NCI-H187 (cell line): ENCODE data around the gene HENMT1.
"Not testable (repeated sequence)": the region's sequence is repeated elsewhere in the genome, so short reads cannot be mapped to it uniquely, and the experiment has no call there.

Experiments
- DNase-seq, 2 experiments: peaks; one replicate each; lab custom pipeline; 2025; lab: John Stamatoyannopoulos, UW

Gene HENMT1

GRCh38 chr1:108661030-108661609 is at the start of gene HENMT1:
Gene HENMT1 (minus strand): TSS chr1:108661093. CDS start chr1:108659884, 1,209 bp downstream.
- peak in 1 of 2 experiments; percentile 39 for DNase-seq

- no peak for DNase-seq
Measured at GRCh38 chr1:108708691-108709660, 48.1 kb upstream of the HENMT1 start.

DNA sequence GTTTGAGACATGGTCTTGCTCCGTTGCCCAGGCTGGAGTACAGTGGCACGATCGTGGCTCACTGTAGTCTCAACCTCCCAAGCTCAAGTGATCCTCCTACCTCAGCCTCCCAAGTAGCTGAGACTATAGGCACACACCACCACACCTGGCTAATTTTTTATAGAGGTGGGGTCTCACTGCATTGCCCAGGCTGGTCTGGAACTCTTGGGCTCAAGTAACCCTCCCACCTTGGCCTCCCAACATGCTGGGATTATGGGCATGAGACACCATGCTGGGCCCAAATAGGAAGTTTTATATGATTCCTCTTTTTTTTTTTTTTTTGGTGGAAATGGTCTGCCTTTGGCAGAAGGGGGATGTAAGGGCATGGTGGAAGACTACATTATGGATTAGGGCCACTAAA is 45.8 kb upstream of the HENMT1 start:
- no peak for DNase-seq

DNA sequence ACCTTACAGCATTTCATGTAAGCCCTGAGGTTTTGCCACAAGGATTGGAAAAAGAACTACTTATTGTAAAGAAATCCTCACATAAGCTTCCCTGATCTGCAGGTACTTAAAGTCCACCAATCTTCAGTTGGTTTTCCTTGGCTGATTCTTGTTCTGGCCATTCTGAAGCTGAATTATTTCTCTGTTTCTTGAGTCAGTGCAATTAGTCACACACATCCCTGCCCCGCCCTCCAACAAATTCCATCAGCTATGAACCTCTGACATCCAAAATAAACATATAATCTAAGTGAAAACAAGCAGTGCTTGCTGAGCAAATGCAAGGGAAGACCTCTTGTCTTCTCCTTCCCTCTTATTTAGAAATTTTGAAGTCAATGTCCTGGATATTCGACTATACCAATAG is 43.6 kb upstream of the HENMT1 start:
- no peak for DNase-seq

DNA sequence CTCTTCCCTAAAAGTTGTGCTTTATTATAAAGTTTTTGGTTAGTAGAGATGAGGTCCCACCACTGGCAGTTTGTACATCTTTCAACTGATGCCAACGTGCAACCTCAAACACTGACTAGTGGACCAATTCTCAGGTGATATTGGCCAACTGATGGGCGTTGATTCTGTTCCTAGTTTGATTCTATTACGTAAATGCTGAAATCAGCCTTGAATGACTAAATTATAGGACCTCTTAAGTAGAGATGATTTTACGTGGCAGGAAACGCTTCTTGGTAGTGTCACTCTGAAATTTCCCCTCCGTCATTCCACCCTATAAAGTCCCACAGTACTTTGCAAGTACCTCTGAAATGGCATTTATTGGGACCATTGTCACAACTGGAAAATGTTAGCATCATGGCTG is 43.0 kb upstream of the HENMT1 start:
- DNase-seq = no peak

- not testable (repeated sequence) for DNase-seq
Measured at GRCh38 chr1:108702109-108702508, 41.2 kb upstream of the HENMT1 start.

DNA sequence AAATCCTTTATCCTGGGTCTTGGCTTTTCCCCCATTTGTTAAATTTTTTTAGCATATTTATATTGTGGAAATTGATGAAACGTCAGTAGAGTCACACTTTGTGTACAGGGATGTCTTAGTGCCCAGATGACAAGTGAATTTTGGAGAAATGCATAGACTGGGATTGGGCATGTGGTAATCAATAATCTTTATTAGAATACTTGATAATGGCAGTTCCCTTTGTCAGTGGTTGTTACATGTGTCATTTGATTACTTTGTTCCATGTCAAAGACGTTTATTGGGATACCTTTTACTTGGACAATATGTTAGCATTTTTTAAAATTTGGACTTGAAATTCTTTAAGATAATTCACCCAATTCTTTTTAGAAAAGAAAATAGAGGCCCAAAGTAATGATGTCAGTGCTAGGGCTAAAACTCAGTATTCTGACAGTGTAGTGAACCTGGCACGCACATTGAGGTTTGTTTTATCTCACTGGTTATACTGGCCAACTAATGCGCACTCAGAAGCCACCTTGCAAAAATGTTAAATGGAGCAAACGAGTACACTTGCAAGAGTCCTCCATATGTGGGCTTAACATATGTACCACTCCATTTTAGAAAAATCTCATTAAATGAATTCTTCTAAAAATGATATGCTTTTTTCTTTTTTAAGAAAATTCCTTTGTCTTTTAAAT is 40.4 kb upstream of the HENMT1 start:
- DNase-seq = no peak

DNA sequence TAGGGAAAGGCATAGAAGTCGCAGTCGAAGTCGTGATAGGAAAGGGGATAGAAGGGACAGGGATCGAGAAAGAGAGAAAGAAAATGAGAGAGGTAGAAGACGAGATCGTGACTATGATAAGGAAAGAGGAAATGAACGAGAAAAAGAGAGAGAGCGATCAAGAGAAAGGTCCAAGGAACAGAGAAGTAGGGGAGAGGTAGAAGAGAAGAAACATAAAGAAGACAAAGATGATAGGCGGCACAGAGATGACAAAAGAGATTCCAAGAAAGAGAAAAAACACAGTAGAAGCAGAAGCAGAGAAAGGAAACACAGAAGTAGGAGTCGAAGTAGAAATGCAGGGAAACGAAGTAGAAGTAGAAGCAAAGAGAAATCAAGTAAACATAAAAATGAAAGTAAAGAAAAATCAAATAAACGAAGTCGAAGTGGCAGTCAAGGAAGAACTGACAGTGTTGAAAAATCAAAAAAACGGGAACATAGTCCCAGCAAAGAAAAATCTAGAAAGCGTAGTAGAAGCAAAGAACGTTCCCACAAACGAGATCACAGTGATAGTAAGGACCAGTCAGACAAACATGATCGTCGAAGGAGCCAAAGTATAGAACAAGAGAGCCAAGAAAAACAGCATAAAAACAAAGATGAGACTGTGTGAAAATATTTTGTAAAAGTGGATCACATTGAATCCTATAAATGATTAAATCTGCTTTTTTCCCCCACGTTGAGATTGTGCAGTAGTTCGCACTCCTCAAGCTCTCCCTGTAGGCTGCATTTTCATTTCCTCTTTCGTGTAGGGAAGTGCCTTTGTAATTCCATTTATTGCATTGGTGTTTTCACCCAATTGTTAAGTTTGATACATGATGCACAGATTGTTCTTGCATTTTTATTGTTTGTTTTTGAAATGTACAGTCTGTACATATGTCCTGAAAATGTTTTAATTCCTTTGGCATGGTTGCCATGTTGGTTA is 38.8 kb upstream of the HENMT1 start:
- DNase-seq = no peak

DNA sequence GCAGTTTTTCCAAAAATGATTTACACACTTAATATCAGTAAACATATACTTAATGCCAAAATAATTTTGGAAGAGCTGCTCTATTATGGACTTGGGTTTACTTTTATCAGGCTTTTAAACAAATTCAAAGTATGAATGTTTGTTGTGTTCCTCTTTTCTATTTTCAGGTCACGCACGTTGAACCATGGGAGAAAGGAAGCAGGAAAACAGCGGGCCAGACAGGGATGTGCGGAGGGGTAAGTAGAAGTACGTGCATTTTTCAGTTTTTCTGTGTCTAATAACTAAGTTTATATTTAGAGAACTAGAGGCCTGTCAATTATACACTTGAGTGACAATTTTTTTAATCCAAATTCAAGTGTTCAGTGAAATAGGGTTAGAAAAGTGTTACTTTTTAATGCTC is 34.6 kb upstream of the HENMT1 start:
- DNase-seq = no peak

DNA sequence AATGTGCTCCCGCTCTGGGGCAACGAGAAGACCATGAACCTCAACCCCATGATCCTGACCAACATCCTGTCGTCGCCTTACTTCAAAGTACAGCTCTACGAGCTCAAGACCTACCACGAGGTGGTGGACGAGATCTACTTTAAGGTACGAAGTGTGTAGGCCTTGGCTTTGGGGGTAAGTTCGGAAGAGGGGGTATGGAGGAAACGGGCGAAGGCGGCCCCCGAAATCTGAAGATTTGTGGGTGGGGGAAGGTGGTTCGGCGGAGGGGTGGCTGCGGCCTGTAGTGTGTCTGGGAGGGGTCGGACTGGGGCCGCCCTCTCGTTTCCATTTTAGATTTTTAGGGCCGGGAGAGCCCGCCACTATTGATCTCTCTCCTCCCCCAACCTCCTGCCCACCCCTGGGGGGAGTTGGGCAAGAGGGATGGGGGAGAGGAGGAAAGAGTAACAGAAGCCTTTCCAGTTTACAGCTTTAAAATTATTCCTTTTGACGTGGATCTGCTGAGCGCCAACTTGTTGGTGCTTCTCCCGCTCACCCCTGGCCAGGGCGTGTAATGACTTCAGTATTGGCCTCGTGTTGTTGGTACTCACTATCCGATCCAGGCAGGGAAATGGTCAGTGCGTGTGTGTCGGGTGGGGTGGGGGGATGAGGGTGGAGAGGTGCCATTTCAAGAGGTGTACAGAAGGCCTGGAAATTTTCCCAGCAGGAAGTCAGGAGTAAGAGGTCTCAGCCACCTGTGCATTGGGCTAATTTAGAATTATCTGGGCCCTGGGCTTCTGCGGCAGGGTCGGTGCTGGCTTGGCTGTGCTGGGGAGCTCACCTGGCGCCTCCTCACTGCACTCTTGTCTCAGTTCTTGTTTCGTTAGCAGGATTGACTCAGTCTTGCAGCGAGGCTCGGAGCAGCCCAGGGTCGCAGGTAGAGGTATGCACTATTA is 32.1 kb upstream of the HENMT1 start:
- peak; percentile 48 to 62 for DNase-seq

DNA sequence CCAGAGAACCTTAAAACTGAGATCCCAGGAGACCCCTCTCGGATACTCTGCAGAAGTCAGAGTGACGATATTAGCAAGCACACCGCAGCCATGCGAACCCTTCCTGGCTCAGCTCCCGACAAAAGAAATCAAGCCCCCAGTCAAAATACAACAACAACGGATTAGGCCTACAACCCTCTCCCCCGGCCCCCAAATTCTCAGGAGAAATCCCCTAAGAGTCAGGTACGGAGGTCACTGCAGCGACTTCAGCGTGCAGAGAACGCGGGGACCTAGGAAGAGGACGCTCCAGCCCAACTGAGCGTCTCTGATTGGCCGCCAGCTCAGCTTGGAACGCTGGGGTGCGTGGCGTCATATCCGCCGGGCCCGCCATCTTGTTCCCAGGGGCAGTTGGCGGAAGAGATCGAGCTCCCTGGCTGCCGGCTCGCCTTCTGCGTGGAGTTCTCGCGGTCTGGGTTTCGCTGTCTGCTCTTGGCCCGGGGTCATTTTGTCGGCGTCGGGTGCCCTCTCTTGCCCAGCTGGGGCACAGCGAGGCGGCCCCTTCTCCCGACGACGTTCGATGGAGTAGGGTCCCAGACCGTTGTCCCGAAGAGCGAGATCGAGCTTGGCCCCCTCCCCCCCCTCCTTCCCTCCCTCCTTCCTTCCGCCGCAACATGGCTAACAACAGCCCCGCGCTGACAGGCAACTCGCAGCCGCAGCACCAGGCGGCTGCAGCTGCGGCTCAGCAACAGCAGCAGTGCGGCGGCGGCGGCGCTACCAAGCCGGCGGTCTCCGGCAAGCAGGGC is 31.2 kb upstream of the HENMT1 start, which contains the start of gene PRPF38B:
TSS of gene PRPF38B (plus strand) at position 369 of the 782 bp plus-strand sequence. CDS start at position 651, 282 bp downstream.
- DNase-seq = peak; percentile 77 to 83

DNA sequence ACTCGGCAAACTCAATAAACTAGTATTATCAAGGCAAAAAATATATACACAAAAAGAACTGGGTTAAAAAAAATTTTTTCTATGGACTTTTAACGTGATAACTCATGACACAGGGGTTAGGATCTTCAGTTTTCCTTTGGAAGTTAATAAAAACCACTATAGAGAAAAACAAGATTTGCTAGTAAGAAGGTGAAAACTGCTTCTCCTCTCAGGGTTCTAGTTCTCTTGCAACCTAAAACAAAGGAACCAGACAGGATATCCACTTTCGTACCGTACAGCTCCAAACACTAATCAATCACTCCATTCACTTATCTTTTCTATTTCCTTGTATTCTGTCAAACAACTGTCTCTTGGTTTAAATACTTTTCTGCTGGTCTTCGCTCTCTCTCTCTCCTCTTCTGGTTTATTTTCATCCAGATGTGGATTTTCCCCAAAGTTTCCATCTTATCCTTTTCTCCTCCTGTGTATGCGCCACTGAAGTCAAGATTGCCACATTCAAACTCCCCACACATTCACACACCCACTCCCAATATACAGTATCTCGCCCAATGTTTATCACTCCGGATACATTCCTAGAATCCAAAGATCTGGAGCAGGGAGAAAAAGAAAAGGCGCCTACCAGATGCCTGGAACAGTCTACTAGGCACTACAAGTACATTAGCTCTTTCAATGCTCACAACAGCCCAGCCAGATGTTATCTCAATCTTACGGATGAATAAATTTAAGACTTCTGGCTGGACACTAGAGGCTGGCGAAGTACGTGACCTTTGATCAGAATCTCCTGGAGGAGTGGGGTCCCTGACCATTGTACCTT is 30.4 kb upstream of the HENMT1 start:
- no peak for DNase-seq

DNA sequence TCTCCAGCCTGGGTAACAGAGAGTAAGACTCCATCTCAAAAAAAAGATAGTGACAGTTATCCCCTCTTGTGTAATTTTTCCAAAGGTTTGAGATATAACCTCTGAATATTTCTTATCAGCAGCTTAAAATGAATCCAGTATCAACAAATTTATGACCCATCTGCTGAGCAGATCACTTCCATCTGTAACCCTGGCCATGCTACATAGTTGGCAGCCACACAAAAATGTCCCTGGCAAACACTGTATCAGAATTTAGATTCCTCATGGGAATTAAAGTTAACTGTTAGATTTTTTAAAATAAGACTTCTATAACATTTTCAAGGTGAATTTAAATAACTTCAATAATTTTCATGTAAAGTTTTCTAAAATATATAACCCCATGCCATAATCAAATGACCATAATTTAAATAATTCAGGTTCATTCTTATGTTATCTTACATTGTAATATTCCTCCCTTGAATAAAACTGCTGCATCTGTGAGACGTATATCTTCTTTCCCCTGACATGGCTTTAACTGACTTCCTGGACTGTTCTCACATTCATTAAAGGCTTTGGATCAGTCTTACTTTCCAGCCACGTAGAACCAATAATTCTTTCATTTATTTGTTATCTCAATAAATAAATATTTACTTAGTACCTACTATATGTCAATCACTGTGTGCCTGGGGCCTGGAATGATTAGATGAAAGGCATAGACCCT is 25.9 kb upstream of the HENMT1 start:
- no peak for DNase-seq

- DNase-seq = no peak
Measured at GRCh38 chr1:108685529-108685928, 24.6 kb upstream of the HENMT1 start.

GRCh38 chr1:108681701-108682100 is 20.8 kb upstream of the HENMT1 start:
- DNase-seq = not testable (repeated sequence)

- DNase-seq = no peak
Measured at GRCh38 chr1:108679586-108680213, 18.8 kb upstream of the HENMT1 start.

DNA sequence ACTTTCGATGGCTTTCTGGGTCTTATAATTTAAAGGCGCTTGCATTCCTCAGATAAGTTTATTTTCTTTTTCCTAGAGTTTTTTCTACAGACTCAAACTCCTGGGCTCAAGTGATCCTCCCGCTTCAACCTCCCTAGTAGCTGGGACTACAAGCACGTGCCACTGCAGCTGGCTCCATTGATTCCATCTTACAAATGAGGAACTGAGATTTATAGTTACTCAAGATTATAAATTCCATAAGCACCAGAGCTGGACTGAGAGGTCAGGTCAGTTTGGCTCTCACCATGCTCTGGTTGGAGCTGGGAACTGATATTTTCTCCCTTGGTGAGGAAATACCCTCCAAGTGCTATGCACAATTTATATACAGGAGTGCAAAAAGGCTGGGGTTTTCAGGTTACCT is 17.8 kb upstream of the HENMT1 start:
- no peak for DNase-seq

GRCh38 chr1:108671143-108671542 is 10.2 kb upstream of the HENMT1 start:
- no peak for DNase-seq
